HFFc6 (cell line): ENCODE measurements around the gene ALDH1A1. TPM values are rescaled to one million over a fixed set of nuclear protein-coding genes. Genes with fewer than 3 reads are reported as not detected.
A peak's percentile ranks its signal among the peaks of the same experiment; 100 is the strongest.

Experiments used
- DNase-seq: peaks from one replicate; pipeline ENCODE4 v3.0.0-alpha.2; 2018
- H3K27ac Mint-ChIP-seq: 2 replicates; pipeline ENCODE4 v1.8.0; 2020; ENCODE audit warnings: mild to moderate bottlenecking, mixed read lengths
- H3K27me3 Mint-ChIP-seq: 2 replicates; pipeline ENCODE4 v1.8.0; 2021; ENCODE audit warnings: mild to moderate bottlenecking, moderate library complexity, mixed read lengths; ENCODE audit not compliant: insufficient read depth
- H3K36me3 Mint-ChIP-seq: 2 replicates; pipeline ENCODE4 v1.8.0; 2021; ENCODE audit warnings: low read depth, mixed read lengths
- H3K4me1 Mint-ChIP-seq: 2 replicates; pipeline ENCODE4 v1.8.0; 2020; ENCODE audit warnings: low read depth, mixed read lengths
- H3K4me3 Mint-ChIP-seq: 2 replicates; pipeline ENCODE4 v1.8.0; 2020; ENCODE audit warnings: mild to moderate bottlenecking, moderate library complexity, mixed read lengths
- H3K9me3 Mint-ChIP-seq: 2 replicates; pipeline ENCODE4 v1.8.0; 2020; ENCODE audit warnings: mild to moderate bottlenecking, mixed read lengths
- total RNA-seq, 6 experiments: library from RNA; stranded (reverse); fragmentation: NEBNext Ultra II Directional; extraction: Animal tissue kit (Norgen Biotek cat#: 25700); gene quantifications; 2 replicates in 1 of 6; 3 replicates in 5 of 6; pipeline ENCODE4 v1.2.3, GENCODE V29; 2021
- TF ChIP-seq, protein P1 (sequence below): fragments of 200-600 bp; sonication (generic); IDR thresholded peaks from 2 replicates; pipeline ENCODE4 v1.5.0; 2021; ENCODE audit warnings: antibody characterized with exemption, mild to moderate bottlenecking

Gene ALDH1A1
- total RNA-seq, 6 experiments from 2014 or later = 166 to 720 (median 656) TPM

DNA sequence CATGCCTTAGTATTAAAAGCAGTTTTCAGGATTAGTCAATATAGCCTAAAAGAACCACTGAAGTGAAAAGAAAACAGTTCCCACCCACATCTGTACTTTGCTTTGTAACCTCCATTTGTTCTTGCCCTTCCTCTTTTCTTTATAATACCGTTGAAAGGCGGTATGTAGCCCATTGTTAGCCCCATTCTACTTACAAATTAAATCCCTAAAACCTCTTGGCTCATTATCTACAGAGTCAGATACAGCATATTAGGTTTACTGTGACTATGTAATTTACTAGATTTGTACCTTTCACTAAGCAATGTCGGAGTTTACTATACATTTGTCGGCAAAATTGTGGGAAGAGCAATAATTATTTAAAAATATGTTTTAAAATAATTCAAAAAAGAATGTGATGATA lies 17.3 kb downstream of the ALDH1A1 start:
- DNase-seq = no peak
- Mint-ChIP-seq H3K27ac (no peak overlapping the region), H3K36me3 (peaks cover 16% of the 10 kb centered on the region; the same call in 1 of the 2 replicates), H3K27me3 (no peaks in the 10 kb centered on the region), H3K4me1 (peaks cover 41% of the 10 kb centered on the region), H3K4me3 (no peak overlapping the region), H3K9me3 (no peaks in the 10 kb centered on the region)
- TF ChIP-seq, protein P1, sequence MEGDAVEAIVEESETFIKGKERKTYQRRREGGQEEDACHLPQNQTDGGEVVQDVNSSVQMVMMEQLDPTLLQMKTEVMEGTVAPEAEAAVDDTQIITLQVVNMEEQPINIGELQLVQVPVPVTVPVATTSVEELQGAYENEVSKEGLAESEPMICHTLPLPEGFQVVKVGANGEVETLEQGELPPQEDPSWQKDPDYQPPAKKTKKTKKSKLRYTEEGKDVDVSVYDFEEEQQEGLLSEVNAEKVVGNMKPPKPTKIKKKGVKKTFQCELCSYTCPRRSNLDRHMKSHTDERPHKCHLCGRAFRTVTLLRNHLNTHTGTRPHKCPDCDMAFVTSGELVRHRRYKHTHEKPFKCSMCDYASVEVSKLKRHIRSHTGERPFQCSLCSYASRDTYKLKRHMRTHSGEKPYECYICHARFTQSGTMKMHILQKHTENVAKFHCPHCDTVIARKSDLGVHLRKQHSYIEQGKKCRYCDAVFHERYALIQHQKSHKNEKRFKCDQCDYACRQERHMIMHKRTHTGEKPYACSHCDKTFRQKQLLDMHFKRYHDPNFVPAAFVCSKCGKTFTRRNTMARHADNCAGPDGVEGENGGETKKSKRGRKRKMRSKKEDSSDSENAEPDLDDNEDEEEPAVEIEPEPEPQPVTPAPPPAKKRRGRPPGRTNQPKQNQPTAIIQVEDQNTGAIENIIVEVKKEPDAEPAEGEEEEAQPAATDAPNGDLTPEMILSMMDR = no peak

GRCh38 chr9:72933730-72934665 lies 18.9 kb downstream of the ALDH1A1 start:
- Mint-ChIP-seq H3K27ac (no peak overlapping the region), H3K9me3 (no peaks in the 10 kb centered on the region), H3K4me1 (peaks cover 53% of the 10 kb centered on the region), H3K36me3 (peaks cover 23% of the 10 kb centered on the region; the same call in 1 of the 2 replicates), H3K4me3 (no peak overlapping the region), H3K27me3 (no peaks in the 10 kb centered on the region)
- TF ChIP-seq, protein P1 = no peak
- DNase-seq = no peak

DNA sequence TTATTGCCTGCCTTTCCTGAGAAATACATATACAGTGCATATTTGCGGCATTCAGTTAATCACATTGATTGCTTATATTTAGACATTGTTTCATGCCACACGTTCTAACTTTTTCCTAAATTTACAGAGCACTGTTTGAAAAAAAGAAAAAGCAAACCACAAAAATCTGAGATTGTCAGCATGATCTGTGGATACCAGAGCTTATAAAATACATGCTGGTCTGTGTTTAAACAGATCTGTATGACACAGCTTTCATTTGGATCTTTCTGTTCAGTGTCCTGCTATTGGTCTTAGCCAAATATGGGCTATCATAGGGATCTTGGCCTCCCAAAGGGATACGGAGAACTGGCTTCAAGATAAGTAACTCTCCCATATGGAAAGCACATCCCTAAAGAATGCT lies 20.2 kb downstream of the ALDH1A1 start:
- Mint-ChIP-seq H3K36me3 (peaks cover 26% of the 10 kb centered on the region; the same call in 1 of the 2 replicates), H3K27ac (peak overlapping the region; percentile 20; the same call in 1 of the 2 replicates)
- DNase-seq = peak; percentile 44

DNA sequence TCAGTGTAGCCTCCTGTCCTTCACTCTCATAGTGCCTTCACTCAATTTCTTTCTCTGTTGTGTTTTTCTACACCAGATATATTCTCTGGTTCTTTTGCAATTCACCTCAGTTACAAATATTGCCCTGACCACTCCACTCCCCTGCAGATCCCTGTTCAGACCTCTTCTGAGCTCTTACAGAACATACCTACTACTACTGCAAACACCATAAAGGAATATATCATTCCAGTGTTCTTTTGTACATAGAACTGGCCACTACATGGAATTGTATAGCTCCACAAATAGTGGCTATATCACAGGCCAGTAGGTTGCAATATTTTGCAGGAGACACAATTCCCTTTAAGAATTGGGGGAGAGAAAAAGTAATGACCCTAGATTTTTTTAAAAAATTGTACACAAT lies 21.0 kb downstream of the ALDH1A1 start:
- peaks cover 53% of the 10 kb centered on the region for H3K4me1 Mint-ChIP-seq
- H3K27me3 Mint-ChIP-seq = no peaks in the 10 kb centered on the region
- H3K27ac Mint-ChIP-seq = peak overlapping the region; percentile 38; the same call in 1 of the 2 replicates
- no peaks in the 10 kb centered on the region for H3K9me3 Mint-ChIP-seq
- TF ChIP-seq, protein P1 = no peak
- H3K4me3 Mint-ChIP-seq = no peak overlapping the region; the same call in 1 of the 2 replicates
- DNase-seq = no peak
- peaks cover 34% of the 10 kb centered on the region; the same call in 1 of the 2 replicates for H3K36me3 Mint-ChIP-seq

More for the DNA sequence above, 20.2 kb downstream of the ALDH1A1 start:
- peak overlapping the region; percentile 31; the same call in 1 of the 2 replicates for H3K4me3 Mint-ChIP-seq
- TF ChIP-seq, protein P1 = no peak
- no peaks in the 10 kb centered on the region for H3K27me3 Mint-ChIP-seq
- H3K4me1 Mint-ChIP-seq = peaks cover 53% of the 10 kb centered on the region
- H3K9me3 Mint-ChIP-seq = no peaks in the 10 kb centered on the region

GRCh38 chr9:72931437-72931836 lies 21.4 kb downstream of the ALDH1A1 start:
- H3K36me3 Mint-ChIP-seq = peaks cover 34% of the 10 kb centered on the region; the same call in 1 of the 2 replicates
- H3K4me1 Mint-ChIP-seq = peaks cover 53% of the 10 kb centered on the region
- DNase-seq = peak; percentile 58
- peak overlapping the region; percentile 38; the same call in 1 of the 2 replicates for H3K27ac Mint-ChIP-seq
- TF ChIP-seq, protein P1 = no peak
- no peaks in the 10 kb centered on the region for H3K9me3 Mint-ChIP-seq
- no peak overlapping the region for H3K4me3 Mint-ChIP-seq
- H3K27me3 Mint-ChIP-seq = no peaks in the 10 kb centered on the region
